GM21360 (cell line): ENCODE results near the gene HDLBP.

Source experiments
- ATAC-seq: cut with Tn5 transposase; IDR thresholded peaks from one replicate; pipeline ENCODE4 v1.9.1; 2021; ENCODE audit warnings: mild to moderate bottlenecking, moderate library complexity; ENCODE audit not compliant: unreplicated experiment

HDLBP gene

DNA sequence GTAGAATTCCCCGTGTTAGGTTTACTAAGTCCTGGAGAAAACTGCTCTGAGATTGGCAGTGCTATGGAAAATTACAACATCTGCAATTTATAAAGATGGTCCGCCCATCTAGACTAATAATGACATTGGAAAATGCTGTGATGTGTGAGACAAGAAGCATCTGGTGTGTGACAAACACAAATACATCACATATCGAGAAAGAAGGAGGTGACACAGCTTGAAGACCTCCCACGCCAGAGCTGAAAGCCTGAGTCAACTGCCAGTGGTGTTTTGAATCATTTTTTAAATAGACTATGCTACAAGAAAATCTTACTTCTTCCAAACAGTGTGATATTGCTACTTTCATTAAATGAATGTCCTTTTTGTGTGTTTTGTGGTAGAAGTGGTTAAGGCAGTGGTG lies 135.6 kb downstream of the HDLBP start:
- no peak for ATAC-seq

DNA sequence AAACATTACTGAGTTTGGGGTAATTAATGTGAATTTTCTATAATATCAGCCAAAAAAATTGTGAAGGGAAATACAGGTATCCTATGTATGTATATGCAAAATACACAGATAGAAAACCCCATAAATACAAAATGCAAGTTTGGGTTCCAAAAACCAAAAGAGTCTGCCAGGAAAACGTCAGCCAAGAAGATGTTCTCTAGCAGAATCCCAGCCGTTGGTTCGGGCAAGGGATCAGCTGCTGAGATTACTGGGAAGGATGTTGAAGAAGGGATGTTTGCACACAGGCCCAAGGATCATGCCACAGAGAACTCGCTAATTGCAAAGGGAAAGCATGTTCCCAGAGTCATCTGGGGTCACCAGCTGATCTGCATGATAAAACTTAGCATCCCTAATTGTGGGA lies 136.5 kb downstream of the HDLBP start:
- ATAC-seq, result no peak

DNA sequence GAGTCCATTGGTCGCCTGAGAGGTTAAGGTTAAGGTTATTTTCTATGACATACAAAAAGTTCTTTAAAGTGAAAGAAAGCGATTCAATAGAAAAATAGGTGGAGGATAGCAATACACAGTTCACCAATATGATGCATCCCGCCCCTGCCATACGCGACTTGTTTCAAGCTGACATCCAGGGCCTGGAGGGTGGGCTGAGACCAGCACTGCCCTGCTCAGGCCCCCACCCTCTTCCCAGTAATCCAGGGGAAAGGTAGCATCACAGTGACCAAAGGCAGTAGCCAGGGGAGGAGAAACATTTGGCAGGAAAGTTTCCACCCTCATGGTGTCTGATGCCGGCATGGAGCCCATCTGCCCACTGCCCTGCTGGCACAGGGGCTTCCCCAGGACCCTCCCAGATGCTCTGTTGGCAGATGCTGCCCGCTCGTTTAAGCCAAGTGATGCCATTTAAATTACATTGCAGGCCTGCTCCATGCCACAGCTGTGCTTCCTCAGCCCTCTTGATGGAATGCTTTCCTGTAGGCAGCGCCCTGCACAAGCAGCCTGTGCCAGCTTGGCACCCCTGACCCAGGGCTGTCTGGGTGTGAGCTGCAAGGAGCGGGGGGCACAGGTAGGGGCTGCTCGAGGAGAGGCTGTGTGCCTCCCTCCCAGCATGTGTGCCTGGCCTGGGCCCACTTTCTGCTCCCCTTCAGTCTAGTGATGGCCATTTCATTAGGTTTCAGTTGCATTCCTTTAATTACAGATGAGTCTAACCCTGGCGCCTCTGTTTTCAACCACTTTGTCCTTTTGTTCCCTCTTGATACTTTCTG lies 137.7 kb downstream of the HDLBP start:
- ATAC-seq, result no peak
